GM15510 (cell line): ENCODE results near the gene TRANK1.

Source experiments
- POLR2A ChIP-seq: IDR thresholded peaks from 3 replicates; pipeline ENCODE4 v1.6.1; 2011; ENCODE audit warnings: borderline replicate concordance; ENCODE audit not compliant: insufficient read length; ENCODE audit errors: extremely low read depth

The TRANK1 gene

GRCh38 chr3:36965440-36965839 lies 20.6 kb upstream of the TRANK1 start:
- no peak for TF ChIP-seq POLR2A

DNA sequence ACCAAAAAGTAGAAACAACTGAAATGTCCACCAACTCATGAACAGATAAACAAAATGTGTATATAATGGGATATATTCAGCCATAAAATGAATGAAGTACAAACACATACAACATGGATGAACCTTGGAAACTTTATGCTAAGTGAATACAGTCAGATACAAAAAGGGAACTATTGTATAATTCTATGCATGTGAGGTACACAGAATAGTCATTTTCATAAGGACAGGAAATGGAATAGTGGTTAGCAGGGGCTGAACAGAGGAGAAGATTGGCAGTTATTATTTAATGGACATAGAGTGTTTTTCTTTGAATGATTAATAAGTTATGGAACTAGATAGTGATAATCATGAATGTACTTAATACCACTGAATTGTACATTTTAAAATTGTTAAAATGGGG lies 20.0 kb upstream of the TRANK1 start:
- TF ChIP-seq POLR2A, result no peak

- TF ChIP-seq POLR2A, result no peak
These were observed 19.5 kb upstream of the TRANK1 start for GRCh38 chr3:36964331-36964730.

DNA sequence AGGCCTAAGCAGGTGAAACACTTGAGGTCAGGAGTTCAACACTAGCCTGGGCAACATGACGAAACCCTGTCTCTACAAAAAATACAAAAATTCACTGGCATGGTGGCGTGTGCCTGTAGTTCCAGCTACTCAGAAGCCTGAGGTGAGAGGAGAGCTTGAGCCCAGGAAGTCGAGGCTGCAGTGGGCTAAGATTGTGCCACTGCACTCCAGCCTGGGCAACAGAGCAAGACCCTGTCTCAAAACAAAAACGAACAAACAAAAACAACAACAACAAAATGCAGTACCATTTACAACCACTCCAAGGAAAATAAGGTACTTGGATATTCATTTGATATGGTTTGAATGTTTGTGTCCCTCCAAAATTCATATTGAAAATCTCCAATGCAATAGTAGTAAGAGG lies 15.6 kb upstream of the TRANK1 start:
- TF ChIP-seq POLR2A, result no peak

- TF ChIP-seq POLR2A, result no peak
These were observed 15.0 kb upstream of the TRANK1 start for GRCh38 chr3:36959821-36960220.

DNA sequence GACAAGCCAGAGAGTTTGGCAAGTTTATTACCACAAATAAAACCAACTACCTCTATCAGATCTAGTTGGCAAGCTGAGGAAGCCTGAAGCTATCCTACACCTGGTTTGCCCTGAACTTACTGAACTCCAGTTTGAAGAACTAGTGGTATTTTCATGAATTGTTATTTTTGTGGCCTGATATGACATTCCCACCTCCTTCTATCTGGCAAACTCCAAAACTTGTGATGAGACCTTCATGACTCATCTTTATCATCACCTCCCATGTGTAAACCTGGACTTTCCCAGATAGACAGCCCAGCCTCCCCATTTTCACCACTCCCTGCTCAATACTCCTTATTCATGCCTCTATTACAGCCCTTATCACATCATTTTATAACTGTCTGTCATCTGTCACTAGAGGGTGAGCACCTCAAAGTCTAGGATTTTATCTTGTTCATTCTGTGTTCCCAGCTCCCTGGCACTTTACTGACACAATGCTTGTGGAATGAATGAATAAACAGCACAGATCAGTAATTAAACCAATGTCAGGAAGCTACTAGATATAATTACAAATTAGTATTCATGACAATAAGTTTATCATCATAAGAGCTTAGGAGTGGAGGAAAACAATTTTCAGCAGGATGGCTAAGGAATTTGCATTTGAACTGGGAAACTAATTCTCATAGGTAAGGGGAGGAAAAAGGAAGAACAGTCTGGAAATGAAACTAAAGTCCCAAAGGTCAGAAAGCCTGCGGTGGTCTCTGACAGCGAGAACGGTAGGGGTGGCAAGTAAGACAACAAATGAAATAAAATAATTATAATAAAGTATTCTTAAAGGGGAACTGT lies 13.2 kb upstream of the TRANK1 start:
- no peak for TF ChIP-seq POLR2A

GRCh38 chr3:36957063-36957462 lies 12.2 kb upstream of the TRANK1 start:
- TF ChIP-seq POLR2A, result no peak

- no peak for TF ChIP-seq POLR2A
These were observed 11.3 kb upstream of the TRANK1 start for GRCh38 chr3:36956155-36956554.

DNA sequence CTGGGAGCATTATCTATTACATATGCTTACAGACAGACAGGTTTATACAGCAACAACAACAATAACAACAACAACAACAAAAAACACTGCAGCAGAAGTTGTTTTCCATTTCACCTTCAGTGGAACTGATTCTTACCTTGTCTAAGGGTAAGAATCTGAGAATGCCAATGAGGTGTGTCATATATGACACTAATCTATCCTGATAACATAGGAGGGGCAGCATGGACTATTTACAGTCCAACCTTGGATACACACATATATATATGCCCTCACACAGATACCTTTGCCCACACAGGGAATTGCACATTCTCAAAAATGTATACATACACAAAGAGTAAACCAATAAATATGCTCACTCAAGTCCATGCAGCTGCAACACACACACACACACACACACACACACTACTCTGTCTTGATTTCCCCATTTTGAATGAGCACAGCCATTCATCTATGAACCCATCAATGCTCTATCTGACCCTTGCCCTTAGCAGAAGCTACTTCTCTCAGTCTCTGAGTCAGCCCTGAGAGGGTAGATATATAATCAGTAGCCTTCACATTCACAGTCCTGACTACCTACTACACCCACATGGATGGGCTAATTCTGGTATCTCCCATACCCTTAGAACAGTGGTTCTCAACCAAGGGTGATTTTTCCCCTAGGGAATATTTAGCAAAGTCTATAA lies 9.7 kb upstream of the TRANK1 start:
- TF ChIP-seq POLR2A, result no peak

DNA sequence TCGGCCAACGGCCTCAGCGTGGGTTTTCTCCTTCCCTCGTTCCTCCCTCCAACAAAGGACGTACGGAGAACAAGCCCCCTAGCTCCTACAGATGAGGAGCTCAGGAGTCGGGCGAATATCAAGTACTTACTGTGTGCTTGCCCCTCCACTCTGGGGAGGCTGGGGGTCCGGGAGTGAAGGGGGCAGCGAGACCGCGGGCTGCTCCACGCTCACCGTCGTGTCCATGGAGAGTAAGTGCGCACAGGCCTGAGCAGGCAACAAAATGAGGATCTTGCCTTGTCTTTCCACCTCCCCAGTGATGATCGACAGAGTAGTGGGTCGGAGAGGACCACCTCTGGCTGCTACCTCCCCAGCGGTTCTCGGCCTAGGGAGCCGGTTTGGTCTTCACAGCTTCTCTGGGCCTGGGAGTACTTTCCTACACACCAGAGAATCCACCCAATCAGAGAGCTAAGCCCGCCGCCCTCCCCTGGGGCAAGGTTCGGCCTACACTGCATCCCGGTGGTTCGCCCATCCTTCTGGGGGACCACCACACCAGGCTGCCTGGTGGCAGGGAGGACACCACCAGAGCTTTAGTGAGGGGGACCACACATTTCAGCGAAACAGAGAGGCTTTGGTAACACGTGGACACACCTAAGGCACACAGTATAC lies 603 bp upstream of the TRANK1 start:
- no peak for TF ChIP-seq POLR2A

- TF ChIP-seq POLR2A, result no peak
These were observed 728 bp downstream of the TRANK1 start for GRCh38 chr3:36944012-36944640.

DNA sequence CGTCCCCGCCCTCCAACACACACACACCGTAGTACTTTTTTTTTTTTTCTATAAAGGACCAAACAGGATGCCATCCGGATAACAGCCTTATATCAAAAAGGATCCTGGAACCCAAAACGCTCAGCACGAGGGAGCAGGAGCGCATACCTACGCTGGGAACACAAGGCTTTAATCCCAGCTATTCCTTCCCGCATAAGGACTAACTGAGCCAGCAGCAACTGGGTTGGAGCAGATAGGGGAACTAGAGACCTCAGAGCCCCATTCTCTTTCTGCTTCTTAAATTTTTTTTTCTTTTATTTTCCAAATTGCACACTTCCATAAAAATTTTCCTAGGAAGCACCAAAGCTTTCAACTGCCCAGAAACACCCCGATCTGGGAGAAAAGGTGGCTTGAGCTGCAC lies 1.3 kb downstream of the TRANK1 start:
- TF ChIP-seq POLR2A, result no peak

- TF ChIP-seq POLR2A, result no peak
These were observed 2.1 kb downstream of the TRANK1 start for GRCh38 chr3:36942638-36943248.

GRCh38 chr3:36941658-36942057 lies 3.2 kb downstream of the TRANK1 start:
- no peak for TF ChIP-seq POLR2A

GRCh38 chr3:36941162-36941561 lies 3.7 kb downstream of the TRANK1 start:
- TF ChIP-seq POLR2A, result no peak
